ENCODE results near the gene KIAA1217. TPM values are rescaled to one million over a fixed set of nuclear protein-coding genes. Genes with fewer than 3 reads are reported as not detected.

Gene KIAA1217
- total RNA-seq, 1 donor from 2014 or later = 73.2 TPM

- H3K27ac Mint-ChIP-seq = peak overlapping the region; percentile 31
- DNase-seq (ENCODE audit: extremely low spot score, unreplicated experiment) = no peak
- peaks cover 45% of the 10 kb centered on the region for H3K36me3 Mint-ChIP-seq
- H3K4me1 Mint-ChIP-seq (ENCODE audit: unreplicated experiment) = peaks cover 59% of the 10 kb centered on the region
- H3K27me3 Mint-ChIP-seq = no peaks in the 10 kb centered on the region
- peaks cover 5% of the 10 kb centered on the region for H3K9me3 Mint-ChIP-seq
- peak overlapping the region; percentile 29 for H3K4me3 Mint-ChIP-seq
- TF ChIP-seq, protein P1, sequence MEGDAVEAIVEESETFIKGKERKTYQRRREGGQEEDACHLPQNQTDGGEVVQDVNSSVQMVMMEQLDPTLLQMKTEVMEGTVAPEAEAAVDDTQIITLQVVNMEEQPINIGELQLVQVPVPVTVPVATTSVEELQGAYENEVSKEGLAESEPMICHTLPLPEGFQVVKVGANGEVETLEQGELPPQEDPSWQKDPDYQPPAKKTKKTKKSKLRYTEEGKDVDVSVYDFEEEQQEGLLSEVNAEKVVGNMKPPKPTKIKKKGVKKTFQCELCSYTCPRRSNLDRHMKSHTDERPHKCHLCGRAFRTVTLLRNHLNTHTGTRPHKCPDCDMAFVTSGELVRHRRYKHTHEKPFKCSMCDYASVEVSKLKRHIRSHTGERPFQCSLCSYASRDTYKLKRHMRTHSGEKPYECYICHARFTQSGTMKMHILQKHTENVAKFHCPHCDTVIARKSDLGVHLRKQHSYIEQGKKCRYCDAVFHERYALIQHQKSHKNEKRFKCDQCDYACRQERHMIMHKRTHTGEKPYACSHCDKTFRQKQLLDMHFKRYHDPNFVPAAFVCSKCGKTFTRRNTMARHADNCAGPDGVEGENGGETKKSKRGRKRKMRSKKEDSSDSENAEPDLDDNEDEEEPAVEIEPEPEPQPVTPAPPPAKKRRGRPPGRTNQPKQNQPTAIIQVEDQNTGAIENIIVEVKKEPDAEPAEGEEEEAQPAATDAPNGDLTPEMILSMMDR (conservative IDR thresholded peaks at IDR 0.05) = no peak
Measured at GRCh38 chr10:24261627-24262026, 52.7 kb downstream of the KIAA1217 start.

GRCh38 chr10:24262929-24263590, 54.1 kb downstream of the KIAA1217 start:
- H3K4me3 Mint-ChIP-seq = no peak overlapping the region
- H3K36me3 Mint-ChIP-seq = peaks cover 48% of the 10 kb centered on the region
- H3K27ac Mint-ChIP-seq = peak overlapping the region; percentile 60
- H3K27me3 Mint-ChIP-seq = no peaks in the 10 kb centered on the region
- no peak for DNase-seq (ENCODE audit: extremely low spot score, unreplicated experiment)
- H3K4me1 Mint-ChIP-seq (ENCODE audit: unreplicated experiment) = peaks cover 49% of the 10 kb centered on the region
- H3K9me3 Mint-ChIP-seq = peaks cover 5% of the 10 kb centered on the region
- TF ChIP-seq, protein P1 (conservative IDR thresholded peaks at IDR 0.05) = no peak

DNA sequence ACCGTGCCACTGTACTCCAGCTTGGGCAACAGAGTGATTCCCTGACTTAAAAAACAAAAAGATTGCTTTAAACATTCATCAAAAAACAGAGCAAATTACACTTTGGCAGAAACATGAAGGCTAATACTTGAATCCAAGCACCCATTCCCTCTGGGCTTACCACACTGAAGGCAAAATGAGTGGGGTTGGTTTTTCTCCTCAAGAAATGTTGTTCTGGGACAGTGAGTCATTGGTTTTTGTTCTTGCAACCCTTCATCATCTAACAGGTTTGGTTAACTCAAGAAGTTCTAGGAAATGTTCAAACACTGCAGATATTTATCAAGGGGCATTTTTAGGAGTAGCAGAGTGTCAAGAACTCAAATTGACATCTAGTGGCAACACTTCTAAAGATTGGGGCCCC, 60.5 kb downstream of the KIAA1217 start:
- Mint-ChIP-seq H3K36me3 (peaks cover 37% of the 10 kb centered on the region), H3K27me3 (no peaks in the 10 kb centered on the region), H3K9me3 (no peaks in the 10 kb centered on the region), H3K4me1 (ENCODE audit: unreplicated experiment) (peaks cover 11% of the 10 kb centered on the region), H3K27ac (no peak overlapping the region), H3K4me3 (no peak overlapping the region)
- TF ChIP-seq, protein P1 (conservative IDR thresholded peaks at IDR 0.05) = no peak
- DNase-seq (ENCODE audit: extremely low spot score, unreplicated experiment) = no peak

DNA sequence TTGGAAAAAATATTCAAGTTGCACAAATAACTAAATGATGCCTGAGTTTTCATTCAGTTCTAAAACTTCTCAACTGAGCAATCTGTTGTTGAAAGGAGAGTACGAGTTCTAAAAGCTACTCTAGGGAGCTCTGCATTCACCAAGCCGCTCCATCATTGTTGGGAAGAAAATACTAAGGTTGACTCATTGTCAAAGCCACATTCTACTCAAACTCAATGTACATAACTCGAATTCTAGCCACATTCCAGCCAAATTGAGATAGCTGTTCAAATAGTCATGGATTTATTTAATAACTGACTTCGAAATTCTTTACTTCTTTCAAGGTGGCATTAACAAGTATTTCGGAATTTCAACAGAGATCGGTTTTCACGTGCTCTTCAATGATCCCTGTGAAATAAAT, 63.4 kb downstream of the KIAA1217 start:
- no peaks in the 10 kb centered on the region for H3K9me3 Mint-ChIP-seq
- no peaks in the 10 kb centered on the region for H3K27me3 Mint-ChIP-seq
- H3K4me3 Mint-ChIP-seq = no peak overlapping the region
- H3K27ac Mint-ChIP-seq = no peak overlapping the region
- H3K36me3 Mint-ChIP-seq = peaks cover 27% of the 10 kb centered on the region
- TF ChIP-seq, protein P1 (conservative IDR thresholded peaks at IDR 0.05) = no peak
- DNase-seq (ENCODE audit: extremely low spot score, unreplicated experiment) = no peak
- peaks cover 8% of the 10 kb centered on the region for H3K4me1 Mint-ChIP-seq (ENCODE audit: unreplicated experiment)

DNA sequence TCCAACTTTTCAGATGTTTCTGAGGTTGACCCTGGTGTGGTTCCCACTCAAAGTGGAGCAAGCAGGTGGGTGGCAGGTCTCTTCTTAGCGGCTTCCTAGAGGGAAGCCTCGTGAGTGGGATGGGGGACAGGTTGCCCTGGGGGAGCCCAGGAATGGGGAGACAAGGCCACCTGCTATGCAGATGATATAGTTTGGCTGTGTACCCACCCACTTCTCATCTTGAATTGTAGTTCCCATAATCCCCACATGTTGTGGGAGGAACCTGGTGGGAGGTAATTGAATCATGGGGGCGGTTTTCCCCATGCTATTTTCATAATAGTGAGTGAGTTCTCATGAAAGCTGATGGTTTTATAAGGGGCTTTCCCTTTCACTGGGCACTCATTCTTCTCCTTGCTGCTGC, 68.3 kb downstream of the KIAA1217 start:
- Mint-ChIP-seq H3K27me3 (no peaks in the 10 kb centered on the region), H3K4me3 (no peak overlapping the region), H3K27ac (no peak overlapping the region), H3K9me3 (peaks cover 5% of the 10 kb centered on the region), H3K36me3 (peaks cover 26% of the 10 kb centered on the region), H3K4me1 (ENCODE audit: unreplicated experiment) (peaks cover 16% of the 10 kb centered on the region)
- peak; percentile 34 for DNase-seq (ENCODE audit: extremely low spot score, unreplicated experiment)
- TF ChIP-seq, protein P1 (conservative IDR thresholded peaks at IDR 0.05) = no peak
